ENCODE measurements around the gene MCM5. TPM values are rescaled to one million over a fixed set of nuclear protein-coding genes. Genes with fewer than 3 reads are reported as not detected.
A peak's percentile ranks its signal among the peaks of the same experiment; 100 is the strongest.

Gene MCM5
- total and polyA plus RNA-seq, 7 donors, result 9.9 to 42.6 (median 13.4) TPM

DNA sequence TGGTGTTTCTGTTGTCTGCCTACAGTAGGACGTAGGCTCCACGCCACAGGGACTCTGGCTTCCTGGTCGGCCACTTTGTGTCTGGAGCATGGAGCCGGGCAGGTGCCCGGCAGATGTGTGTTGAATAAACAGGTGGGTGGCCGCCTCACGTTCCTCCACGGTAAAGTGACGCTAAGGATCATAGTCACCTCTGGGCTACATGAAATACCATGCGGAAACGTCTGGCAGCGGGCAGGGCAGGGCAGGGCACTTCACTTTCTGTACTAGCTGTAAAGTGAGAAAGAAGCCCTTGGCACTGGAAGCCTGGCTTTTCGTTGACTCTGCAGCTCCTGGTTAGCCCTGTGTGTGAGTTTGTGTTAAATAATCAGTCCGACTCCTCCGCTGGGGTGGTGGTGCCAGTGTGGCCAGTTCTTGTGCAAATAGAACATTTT is 52.4 kb downstream of the MCM5 start:
- intact Hi-C loops (cut with DNase I), result no loop called here
- H3K27me3 ChIP-seq, result no peaks in the 10 kb centered on the region
- TF ChIP-seq POLR2A (IDR thresholded peaks at IDR 0.05), result peak in 1 of 2 donors; percentile 7
- TF ChIP-seq, protein P1, sequence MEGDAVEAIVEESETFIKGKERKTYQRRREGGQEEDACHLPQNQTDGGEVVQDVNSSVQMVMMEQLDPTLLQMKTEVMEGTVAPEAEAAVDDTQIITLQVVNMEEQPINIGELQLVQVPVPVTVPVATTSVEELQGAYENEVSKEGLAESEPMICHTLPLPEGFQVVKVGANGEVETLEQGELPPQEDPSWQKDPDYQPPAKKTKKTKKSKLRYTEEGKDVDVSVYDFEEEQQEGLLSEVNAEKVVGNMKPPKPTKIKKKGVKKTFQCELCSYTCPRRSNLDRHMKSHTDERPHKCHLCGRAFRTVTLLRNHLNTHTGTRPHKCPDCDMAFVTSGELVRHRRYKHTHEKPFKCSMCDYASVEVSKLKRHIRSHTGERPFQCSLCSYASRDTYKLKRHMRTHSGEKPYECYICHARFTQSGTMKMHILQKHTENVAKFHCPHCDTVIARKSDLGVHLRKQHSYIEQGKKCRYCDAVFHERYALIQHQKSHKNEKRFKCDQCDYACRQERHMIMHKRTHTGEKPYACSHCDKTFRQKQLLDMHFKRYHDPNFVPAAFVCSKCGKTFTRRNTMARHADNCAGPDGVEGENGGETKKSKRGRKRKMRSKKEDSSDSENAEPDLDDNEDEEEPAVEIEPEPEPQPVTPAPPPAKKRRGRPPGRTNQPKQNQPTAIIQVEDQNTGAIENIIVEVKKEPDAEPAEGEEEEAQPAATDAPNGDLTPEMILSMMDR (IDR thresholded peaks at IDR 0.05), result no peak
- WGBS, 2 donors, result 18 to 75% methylated on average over 15 of the region's 15 CpGs
- peaks cover 0 to 13% (median 8%) of the 10 kb centered on the region in 4 donors for H3K4me1 ChIP-seq
- no peaks in the 10 kb centered on the region for H3K36me3 ChIP-seq
- H3K4me3 ChIP-seq, result no peak overlapping the region
- no peaks in the 10 kb centered on the region for H3K9me3 ChIP-seq
- no peak overlapping the region for H3K27ac ChIP-seq
- DNase-seq, result no peak

DNA sequence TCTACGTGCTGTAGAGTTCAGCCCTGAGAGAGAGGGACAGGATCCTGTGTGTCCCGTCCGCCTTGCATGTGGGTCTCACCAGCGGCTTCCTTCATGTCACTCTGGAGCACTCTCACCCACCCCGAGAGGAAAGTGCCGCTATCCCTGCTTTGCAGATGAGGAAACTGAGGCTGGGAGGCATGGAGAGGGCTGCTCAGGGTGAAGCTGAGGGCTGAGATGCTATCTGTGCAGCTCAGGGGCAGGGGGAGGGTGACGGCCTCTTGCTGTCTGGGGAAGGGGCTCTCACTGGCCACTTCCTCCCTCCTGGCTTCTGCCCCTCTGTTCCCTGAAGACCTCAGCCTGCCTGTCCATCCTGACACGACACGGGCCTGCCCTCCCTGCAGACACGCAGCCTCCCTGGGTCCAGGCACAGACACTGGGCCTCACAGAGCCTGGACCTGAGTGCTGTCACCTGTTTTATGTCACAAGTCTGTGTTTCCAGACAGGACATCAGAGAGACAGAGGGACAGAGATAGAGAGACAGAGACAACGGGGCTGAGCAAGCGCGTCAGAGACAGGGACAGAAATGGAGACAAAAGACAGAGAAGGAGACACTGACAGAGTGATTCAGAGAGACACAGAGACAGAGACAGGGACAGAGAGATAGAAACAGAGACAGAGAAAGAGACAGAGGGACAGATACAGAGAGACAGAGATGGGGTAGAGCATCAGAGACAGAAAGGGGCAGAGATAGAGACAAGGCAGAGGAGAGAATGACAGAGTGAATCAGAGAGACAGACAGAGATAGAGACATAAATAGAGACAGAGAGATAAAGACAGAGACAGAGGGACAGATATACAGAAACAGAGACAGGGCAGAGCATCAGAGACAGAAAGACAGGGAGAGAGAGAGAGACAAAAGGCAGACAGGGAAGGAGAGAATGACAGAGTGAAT is 53.1 kb downstream of the MCM5 start:
- no peaks in the 10 kb centered on the region for H3K27me3 ChIP-seq
- H3K4me3 ChIP-seq, result no peak overlapping the region
- WGBS, 2 donors, result 49 to 85% methylated on average over 13 of the region's 13 CpGs
- DNase-seq, result no peak
- no peaks in the 10 kb centered on the region for H3K9me3 ChIP-seq
- intact Hi-C loops (cut with DNase I), result no loop called here
- no peak overlapping the region for H3K27ac ChIP-seq
- TF ChIP-seq EP300 (IDR thresholded peaks at IDR 0.05), result no peak
- TF ChIP-seq POLR2A (IDR thresholded peaks at IDR 0.05), result no peak
- TF ChIP-seq POLR2AphosphoS5 (IDR thresholded peaks at IDR 0.05), result no peak
- TF ChIP-seq, protein P1 (IDR thresholded peaks at IDR 0.05), result no peak
- H3K4me1 ChIP-seq, result peaks cover 0 to 6% (median 2%) of the 10 kb centered on the region in 4 donors
- H3K36me3 ChIP-seq, result no peaks in the 10 kb centered on the region

DNA sequence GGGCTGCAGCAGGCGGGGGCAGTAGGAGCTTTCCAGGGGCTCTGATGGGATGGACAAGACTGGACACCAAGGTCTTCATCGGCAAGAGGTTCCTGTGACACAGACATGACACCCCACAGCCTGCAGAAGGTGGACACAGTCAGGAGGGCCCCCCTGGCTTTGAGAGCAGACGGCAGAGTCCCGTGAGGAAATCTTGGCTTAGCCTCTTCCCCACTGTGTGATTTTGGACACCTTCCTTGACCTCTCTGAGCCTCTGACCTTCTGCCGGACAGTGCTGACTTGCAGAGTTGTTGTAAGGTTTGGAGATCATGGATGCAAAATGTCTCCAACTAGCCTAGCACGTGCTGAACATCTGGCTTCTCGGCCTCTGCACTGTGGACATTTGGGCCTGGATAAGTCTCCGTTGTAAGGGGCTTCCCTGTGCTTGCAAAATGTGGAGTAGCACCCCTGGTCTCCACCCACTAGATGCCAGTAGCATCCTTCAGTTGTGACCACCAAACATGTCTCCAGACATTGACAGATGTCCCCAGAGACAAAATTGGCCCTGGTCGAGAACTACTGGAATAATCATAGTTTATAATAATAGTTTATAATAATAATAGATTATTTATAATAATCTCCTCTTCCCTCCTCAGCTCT is 54.6 kb downstream of the MCM5 start:
- no peak for DNase-seq
- intact Hi-C loops (cut with DNase I), result no loop called here
- Histone ChIP-seq H3K27ac (no peak overlapping the region), H3K4me3 (no peak overlapping the region), H3K27me3 (no peaks in the 10 kb centered on the region), H3K4me1 (no peaks in the 10 kb centered on the region), H3K36me3 (no peaks in the 10 kb centered on the region), H3K9me3 (no peaks in the 10 kb centered on the region)
- 79 to 85% methylated on average over 9 of the region's 9 CpGs for WGBS, 2 donors
- TF ChIP-seq POLR2A (IDR thresholded peaks at IDR 0.05) (no peak), POLR2AphosphoS5 (IDR thresholded peaks at IDR 0.05) (no peak), EP300 (IDR thresholded peaks at IDR 0.05) (no peak)
- TF ChIP-seq, protein P1 (IDR thresholded peaks at IDR 0.05), result no peak

DNA sequence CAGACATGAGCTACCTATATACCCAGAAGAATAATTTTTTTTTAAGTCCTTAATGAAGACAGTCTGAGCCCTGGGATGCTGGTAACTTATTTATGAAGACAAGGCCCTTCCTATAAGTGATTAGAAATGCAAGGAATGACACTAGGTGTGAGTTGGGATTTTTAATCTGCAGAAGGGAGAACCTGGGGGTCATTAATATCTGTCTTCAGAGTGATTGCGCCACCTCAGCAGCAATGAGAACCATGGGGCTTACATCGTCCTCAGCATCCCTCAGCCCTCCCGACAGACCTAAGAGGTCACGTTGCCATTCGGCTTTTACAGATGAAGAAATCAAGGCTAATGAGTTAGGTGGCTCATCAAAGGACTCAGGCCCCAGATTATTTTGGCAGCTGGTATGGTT is 55.6 kb downstream of the MCM5 start:
- Histone ChIP-seq H3K36me3 (no peaks in the 10 kb centered on the region), H3K9me3 (no peaks in the 10 kb centered on the region), H3K4me1 (no peaks in the 10 kb centered on the region), H3K27ac (no peak overlapping the region), H3K4me3 (no peak overlapping the region), H3K27me3 (no peaks in the 10 kb centered on the region)
- DNase-seq, result no peak
- TF ChIP-seq POLR2AphosphoS5 (IDR thresholded peaks at IDR 0.05), result no peak
- TF ChIP-seq, protein P1 (IDR thresholded peaks at IDR 0.05), result no peak
- no peak for TF ChIP-seq EP300 (IDR thresholded peaks at IDR 0.05)
- TF ChIP-seq POLR2A (IDR thresholded peaks at IDR 0.05), result no peak
- WGBS, 2 donors, result 95 to 97% methylated on average over 5 of the region's 5 CpGs
- intact Hi-C loops (cut with DNase I), result no loop called here
